Right lobe of liver (tissue), 6 donors: ENCODE measurements around the gene OTUD6A. TPM values are rescaled to one million over a fixed set of nuclear protein-coding genes. Genes with fewer than 3 reads are reported as not detected.

Experiments used
- ATAC-seq, 4 donors: fragments of 200-7000 bp; cut with Tn5 transposase; one replicate each; pipeline ENCODE4 v1.9.1; 2020; ENCODE audit warnings: mild to moderate bottlenecking in 4 of 4, moderate library complexity in 4 of 4
- DNase-seq, 3 donors: peaks; one replicate each; pipeline ENCODE4 v3.0.0-alpha.2; 2020
- H3K27ac ChIP-seq, 3 donors: fragments of 200-600 bp; one replicate each; pipeline ENCODE4 v1.8.0; 2022
- H3K27me3 ChIP-seq, 2 donors: fragments of 200-600 bp; one replicate each; pipeline ENCODE4 v1.8.0; 2022
- H3K36me3 ChIP-seq, 4 donors: fragments of 200-600 bp; sonication (generic) in 1 of 4; one replicate each; pipeline versions ENCODE4 v1.5.1 to v1.8.0; 2017 to 2022; ENCODE audit warnings: control low read depth in 1 of 4
- H3K4me1 ChIP-seq, 4 donors: fragments of 200-600 bp; sonication (generic) in 1 of 4; one replicate each; pipeline versions ENCODE4 v1.5.1 to v1.8.0; 2017 to 2022; ENCODE audit warnings: control low read depth in 1 of 4
- H3K4me3 ChIP-seq, 3 donors: fragments of 200-600 bp; one replicate each; pipeline ENCODE4 v1.8.0; 2022
- H3K9me3 ChIP-seq, 4 donors: fragments of 200-600 bp; sonication (generic) in 1 of 4; one replicate each; pipeline versions ENCODE4 v1.5.1 to v1.8.0; 2017 to 2022; ENCODE audit warnings: control low read depth in 1 of 4
- POLR2A ChIP-seq: fragments of 450-650 bp; IDR thresholded peaks from one replicate; pipeline ENCODE4 v1.6.1; 2017; ENCODE audit warnings: antibody characterized with exemption, mild to moderate bottlenecking
- WGBS: methylation state at CpG from one replicate; pipeline ENCODE4 v1.1.6; 2018; ENCODE audit warnings: low coverage, low lambda C conversion rate; ENCODE audit not compliant: insufficient coverage; ENCODE audit errors: missing lambda C conversion rate; 5-methylcytosine and 5-hydroxymethylcytosine counted together
- intact Hi-C, 2 donors: fragments of 100-400 bp; cut with DNase I; formaldehyde crosslinking; loops; one replicate each; pipeline versions ENCODE4 v1.11.2 to v1.14.1; 2022
- total RNA-seq, 6 experiments: library from RNA; depleted of rRNA in 2 of 6; stranded (reverse); fragments of >200 nt in 2 of 6; fragmentation: NEBNext Ultra II Directional in 3 of 6; extraction: Animal tissue kit (Norgen Biotek cat#: 25700) in 3 of 6; gene quantifications; one replicate each; pipeline versions ENCODE4 v1.1.0 to v1.2.4, GENCODE V29; 2016 to 2023
- TF ChIP-seq, protein P1 (sequence below), 4 donors: fragments of 200-600 bp in 3 of 4; fragments of 450-650 bp in 1 of 4; IDR thresholded peaks; one replicate each; pipeline versions ENCODE4 v1.5.1 to v1.8.0; 2016 to 2022; ENCODE audit warnings: antibody characterized with exemption in 4 of 4, mild to moderate bottlenecking in 2 of 4
- donor health status: DM: no; HTN: yes; CAD: no.
- donor health status: DM: no; HTN: no; CAD: no.
- donor health status: DM: no; HTN: no; CAD: no.
- donor health status: DM: no; HTN: yes; CAD: no.
- donor health status: DM: no; HTN: yes; CAD: no.

OTUD6A gene
- total RNA-seq, 6 experiments from 2014 or later = not detected

DNA sequence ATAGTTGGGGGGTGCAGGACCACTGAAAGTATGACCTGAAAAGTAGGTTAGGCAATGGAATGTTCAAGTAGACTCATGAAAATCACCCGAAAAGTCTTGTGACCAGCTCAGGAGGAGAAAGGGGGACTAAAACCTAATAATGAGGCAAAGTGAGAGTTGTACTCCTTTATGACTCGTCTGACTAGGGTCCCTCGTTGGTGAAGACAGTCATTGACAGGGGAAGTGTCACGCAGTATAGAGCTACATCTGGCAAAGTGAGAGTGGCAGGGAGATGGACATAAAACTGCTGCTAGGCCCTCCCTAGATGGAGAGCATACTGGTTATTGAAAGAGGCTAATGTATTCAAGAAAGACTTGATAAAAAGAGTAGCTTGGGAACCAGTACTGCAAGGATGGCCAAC is 20.5 kb downstream of the OTUD6A start:
- ATAC-seq (no peak), DNase-seq (no peak)
- Histone ChIP-seq H3K36me3 (no peaks in the 10 kb centered on the region), H3K4me3 (no peak overlapping the region), H3K9me3 (no peaks in the 10 kb centered on the region), H3K4me1 (no peaks in the 10 kb centered on the region), H3K27me3 (no peaks in the 10 kb centered on the region), H3K27ac (no peak overlapping the region)
- WGBS = 35% methylated on average over 4 of the region's 4 CpGs
- TF ChIP-seq, protein P1, sequence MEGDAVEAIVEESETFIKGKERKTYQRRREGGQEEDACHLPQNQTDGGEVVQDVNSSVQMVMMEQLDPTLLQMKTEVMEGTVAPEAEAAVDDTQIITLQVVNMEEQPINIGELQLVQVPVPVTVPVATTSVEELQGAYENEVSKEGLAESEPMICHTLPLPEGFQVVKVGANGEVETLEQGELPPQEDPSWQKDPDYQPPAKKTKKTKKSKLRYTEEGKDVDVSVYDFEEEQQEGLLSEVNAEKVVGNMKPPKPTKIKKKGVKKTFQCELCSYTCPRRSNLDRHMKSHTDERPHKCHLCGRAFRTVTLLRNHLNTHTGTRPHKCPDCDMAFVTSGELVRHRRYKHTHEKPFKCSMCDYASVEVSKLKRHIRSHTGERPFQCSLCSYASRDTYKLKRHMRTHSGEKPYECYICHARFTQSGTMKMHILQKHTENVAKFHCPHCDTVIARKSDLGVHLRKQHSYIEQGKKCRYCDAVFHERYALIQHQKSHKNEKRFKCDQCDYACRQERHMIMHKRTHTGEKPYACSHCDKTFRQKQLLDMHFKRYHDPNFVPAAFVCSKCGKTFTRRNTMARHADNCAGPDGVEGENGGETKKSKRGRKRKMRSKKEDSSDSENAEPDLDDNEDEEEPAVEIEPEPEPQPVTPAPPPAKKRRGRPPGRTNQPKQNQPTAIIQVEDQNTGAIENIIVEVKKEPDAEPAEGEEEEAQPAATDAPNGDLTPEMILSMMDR (IDR thresholded peaks at IDR 0.05) = no peak
- TF ChIP-seq POLR2A = no peak
- intact Hi-C loops = no loop called here

DNA sequence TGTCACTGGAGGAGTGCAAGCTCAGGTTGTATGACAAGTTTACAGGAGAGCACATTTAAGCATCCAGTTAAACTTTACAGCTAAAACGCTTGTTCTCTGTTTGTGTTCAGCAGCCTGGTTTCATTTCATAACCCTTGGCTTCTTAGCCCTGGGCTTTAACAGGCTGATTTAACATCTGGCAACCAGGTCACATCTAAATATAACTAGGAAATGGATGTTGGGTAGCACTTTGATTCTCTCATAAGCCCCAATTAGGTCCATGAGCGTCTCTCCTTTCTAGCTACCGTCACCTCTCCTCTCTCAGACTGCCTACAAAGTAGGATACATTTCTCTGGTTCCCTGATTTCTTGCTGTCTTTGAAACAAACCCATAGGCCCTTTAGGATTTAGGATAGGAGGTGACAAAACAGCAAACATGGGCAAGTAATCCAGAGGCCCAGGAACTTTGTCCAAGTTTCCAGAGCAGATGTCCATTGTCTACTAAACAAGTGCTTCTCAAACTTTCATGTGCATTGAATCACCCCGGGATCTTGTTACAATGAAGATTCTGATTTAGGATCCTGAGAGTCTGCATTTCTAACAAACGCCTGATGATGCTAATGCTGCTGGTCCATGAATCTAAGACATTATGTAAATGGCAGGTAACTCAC is 22.5 kb downstream of the OTUD6A start:
- no peaks in the 10 kb centered on the region for H3K9me3 ChIP-seq
- H3K36me3 ChIP-seq = no peaks in the 10 kb centered on the region
- H3K4me3 ChIP-seq = no peak overlapping the region
- ATAC-seq = no peak
- DNase-seq = no peak
- TF ChIP-seq, protein P1 (IDR thresholded peaks at IDR 0.05) = no peak
- no peak for TF ChIP-seq POLR2A
- intact Hi-C loops = no loop called here
- no peaks in the 10 kb centered on the region for H3K4me1 ChIP-seq
- no peak overlapping the region for H3K27ac ChIP-seq
- 65% methylated on average over 3 of the region's 5 CpGs for WGBS
- H3K27me3 ChIP-seq = no peaks in the 10 kb centered on the region

DNA sequence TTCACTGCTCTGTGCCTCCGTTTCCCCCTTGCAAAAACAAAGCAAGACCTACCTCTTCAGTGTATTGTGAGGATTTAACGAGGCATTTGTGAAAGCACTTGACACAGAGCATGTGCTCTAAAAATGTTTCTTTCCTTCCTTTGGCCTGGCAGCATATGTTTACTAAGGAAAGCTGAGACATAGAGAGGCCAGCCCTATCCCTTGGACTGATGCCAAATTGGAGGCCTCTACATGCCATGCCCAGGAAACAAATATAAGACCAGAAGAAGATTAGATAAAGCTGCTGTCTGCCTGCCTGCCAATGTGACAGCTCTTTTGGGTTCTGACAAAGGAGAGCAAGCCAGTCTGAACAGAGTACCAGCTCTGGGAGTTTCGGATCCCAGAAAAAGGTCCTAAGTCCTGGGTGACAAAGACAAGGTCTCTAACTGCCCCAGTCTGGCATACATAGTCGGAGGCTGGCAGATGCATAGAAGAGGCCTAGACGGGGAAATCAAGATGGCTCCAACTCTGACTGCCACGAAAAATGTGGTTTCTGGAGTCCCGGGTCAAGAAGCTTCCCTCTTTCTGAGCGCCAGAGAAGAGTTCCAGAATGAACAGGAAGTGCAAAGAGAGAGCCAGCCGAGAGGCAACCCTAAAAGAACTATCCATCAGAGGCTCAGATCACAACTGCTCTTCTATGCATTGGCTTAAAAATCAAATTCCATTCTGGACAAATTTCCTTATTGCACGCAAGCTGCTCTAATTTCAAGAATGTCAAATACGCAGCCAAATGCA is 25.8 kb downstream of the OTUD6A start:
- WGBS = 67% methylated on average over 10 of the region's 11 CpGs
- intact Hi-C loops = no loop called here
- H3K4me3 ChIP-seq = no peak overlapping the region
- H3K27ac ChIP-seq = no peak overlapping the region
- no peaks in the 10 kb centered on the region for H3K36me3 ChIP-seq
- H3K4me1 ChIP-seq = no peaks in the 10 kb centered on the region
- ATAC-seq = no peak
- no peak for TF ChIP-seq POLR2A
- TF ChIP-seq, protein P1 (IDR thresholded peaks at IDR 0.05) = no peak
- H3K9me3 ChIP-seq = no peaks in the 10 kb centered on the region
- DNase-seq = no peak
- H3K27me3 ChIP-seq = no peaks in the 10 kb centered on the region

DNA sequence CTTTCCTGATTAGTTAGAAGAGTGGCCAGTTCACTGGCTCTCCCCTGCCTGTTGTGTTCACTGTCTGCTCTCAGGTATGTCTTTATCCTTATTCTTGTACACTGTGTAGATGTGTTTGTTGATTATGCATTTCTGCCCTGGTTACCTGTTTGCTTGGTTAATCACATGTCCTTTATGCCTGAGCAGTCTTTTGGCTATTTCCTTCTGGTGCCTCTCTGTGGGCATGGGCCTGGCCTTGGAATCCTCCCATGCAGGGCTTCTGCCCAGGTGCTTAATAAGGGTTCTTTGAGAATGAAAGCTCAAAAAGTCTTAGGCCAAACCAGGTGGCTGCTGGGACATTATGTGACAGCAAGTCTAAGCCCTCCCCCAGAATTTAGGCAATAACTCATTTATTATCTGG is 26.5 kb downstream of the OTUD6A start:
- no peak for ATAC-seq
- Histone ChIP-seq H3K36me3 (no peaks in the 10 kb centered on the region), H3K4me1 (no peaks in the 10 kb centered on the region), H3K27ac (no peak overlapping the region), H3K27me3 (no peaks in the 10 kb centered on the region), H3K9me3 (no peaks in the 10 kb centered on the region), H3K4me3 (no peak overlapping the region)
- TF ChIP-seq POLR2A = no peak
- TF ChIP-seq, protein P1 (IDR thresholded peaks at IDR 0.05) = no peak
- DNase-seq = no peak
- intact Hi-C loops = no loop called here
